ENCODE measurements around the gene MRPL12. TPM values are rescaled to one million over a fixed set of nuclear protein-coding genes. Genes with fewer than 3 reads are reported as not detected.

Gene MRPL12
- total RNA-seq, 1 experiment from 2014 or later: 140 TPM

GRCh38 chr17:81717049-81717765 lies 14.0 kb downstream of the MRPL12 start:
- no peak overlapping the region for H4K8ac ChIP-seq (replicated peaks; ENCODE audit: insufficient read length, low read depth, low read length)
- H3K18ac ChIP-seq (ENCODE audit: insufficient read length, low read depth, low read length): no peak overlapping the region
- H3K4ac ChIP-seq (ENCODE audit: low read depth, low read length): no peak overlapping the region
- no peak overlapping the region for H3K23ac ChIP-seq (ENCODE audit: insufficient read length, low read depth, low read length)
- H3K4me1 ChIP-seq (ENCODE audit: insufficient read depth, low read length): no peaks in the 10 kb centered on the region
- H3K27ac ChIP-seq (ENCODE audit: insufficient read length, low read depth, low read length): no peak overlapping the region
- no peaks in the 10 kb centered on the region; the same call in 1 of the 2 replicates for H3K79me2 ChIP-seq (ENCODE audit: insufficient read depth, low read length)
- H3K4me2 ChIP-seq (ENCODE audit: insufficient read depth, insufficient read length, low read length): no peak overlapping the region
- Mint-ChIP-seq H3K36me3 (ENCODE audit: insufficient read depth in 1 of 3, low read depth in 3 of 3) (peaks cover 6 to 19% (median 14%) of the 10 kb centered on the region in 3 experiments), H3K4me1 (peaks cover 9 to 18% of the 10 kb centered on the region in 2 experiments), H3K4me3 (no peak overlapping the region), H3K27me3 (ENCODE audit: low read depth) (no peaks in the 10 kb centered on the region; the same call in 1 of the 2 replicates), H3K27ac (no peak overlapping the region), H3K9me3 (no peaks in the 10 kb centered on the region; a peak in 1 of 5 replicates)
- TF ChIP-seq, protein P1, sequence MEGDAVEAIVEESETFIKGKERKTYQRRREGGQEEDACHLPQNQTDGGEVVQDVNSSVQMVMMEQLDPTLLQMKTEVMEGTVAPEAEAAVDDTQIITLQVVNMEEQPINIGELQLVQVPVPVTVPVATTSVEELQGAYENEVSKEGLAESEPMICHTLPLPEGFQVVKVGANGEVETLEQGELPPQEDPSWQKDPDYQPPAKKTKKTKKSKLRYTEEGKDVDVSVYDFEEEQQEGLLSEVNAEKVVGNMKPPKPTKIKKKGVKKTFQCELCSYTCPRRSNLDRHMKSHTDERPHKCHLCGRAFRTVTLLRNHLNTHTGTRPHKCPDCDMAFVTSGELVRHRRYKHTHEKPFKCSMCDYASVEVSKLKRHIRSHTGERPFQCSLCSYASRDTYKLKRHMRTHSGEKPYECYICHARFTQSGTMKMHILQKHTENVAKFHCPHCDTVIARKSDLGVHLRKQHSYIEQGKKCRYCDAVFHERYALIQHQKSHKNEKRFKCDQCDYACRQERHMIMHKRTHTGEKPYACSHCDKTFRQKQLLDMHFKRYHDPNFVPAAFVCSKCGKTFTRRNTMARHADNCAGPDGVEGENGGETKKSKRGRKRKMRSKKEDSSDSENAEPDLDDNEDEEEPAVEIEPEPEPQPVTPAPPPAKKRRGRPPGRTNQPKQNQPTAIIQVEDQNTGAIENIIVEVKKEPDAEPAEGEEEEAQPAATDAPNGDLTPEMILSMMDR (conservative IDR thresholded peaks at IDR 0.05): no peak
- H3T11ph ChIP-seq (ENCODE audit: low read length): no peak overlapping the region
- no peak overlapping the region for H4K5ac ChIP-seq (ENCODE audit: insufficient read length, low read depth, low read length)
- H4K91ac ChIP-seq (ENCODE audit: insufficient read length, low read depth, low read length): no peak overlapping the region
- no peak for DNase-seq
- WGBS (ENCODE audit: extremely low coverage, insufficient read length, low lambda C conversion rate): no CpG with 5 or more reads among the region's 25 CpGs
- H2BK15ac ChIP-seq (ENCODE audit: low read depth, low read length): no peak overlapping the region
- no peak overlapping the region for H3K56ac ChIP-seq (ENCODE audit: insufficient read length, low read depth, low read length)
- H3K79me1 ChIP-seq (ENCODE audit: insufficient read depth, low read depth, low read length, poor library complexity, severe bottlenecking): no peaks in the 10 kb centered on the region
- no peak overlapping the region for H3K9ac ChIP-seq (ENCODE audit: extremely low read depth, insufficient read length, low read length)
- H2BK20ac ChIP-seq (ENCODE audit: low read depth, low read length, poor library complexity, severe bottlenecking): no peak overlapping the region
- no peak overlapping the region for H2BK12ac ChIP-seq (ENCODE audit: insufficient read length, low read depth, low read length)
- no peaks in the 10 kb centered on the region for H3K27me3 ChIP-seq (ENCODE audit: insufficient read depth, low read length)
- no peak overlapping the region for H2BK5ac ChIP-seq (ENCODE audit: insufficient read length, low read length)
- no peak overlapping the region for H2AK5ac ChIP-seq (ENCODE audit: insufficient read length, low read length)
- no peaks in the 10 kb centered on the region for H3K9me3 ChIP-seq (ENCODE audit: control insufficient read depth, low read depth, low read length)
- H2BK120ac ChIP-seq (ENCODE audit: low read depth, low read length, poor library complexity, severe bottlenecking): no peak overlapping the region
- peaks cover 6% of the 10 kb centered on the region for H3K23me2 ChIP-seq (ENCODE audit: insufficient read length, low read depth, low read length, poor library complexity, severe bottlenecking)
- no peak overlapping the region for H3K14ac ChIP-seq (ENCODE audit: insufficient read depth, low read length)
- H4K20me1 ChIP-seq (ENCODE audit: control insufficient read depth, insufficient read depth, insufficient read length): no peaks in the 10 kb centered on the region
- H2AFZ ChIP-seq (ENCODE audit: low read length): no peak overlapping the region

Data from H9 (cell line).